DMS 273 (cell line): ENCODE results near the gene PMS2.
"Not testable (repeated sequence)": the region's sequence is repeated elsewhere in the genome, so short reads cannot be mapped to it uniquely, and the experiment has no call there.

ENCODE experiments used
- DNase-seq: peaks from one replicate; lab custom pipeline; 2025; ENCODE audit not compliant: unreplicated experiment; lab: John Stamatoyannopoulos, UW

The PMS2 gene

DNA sequence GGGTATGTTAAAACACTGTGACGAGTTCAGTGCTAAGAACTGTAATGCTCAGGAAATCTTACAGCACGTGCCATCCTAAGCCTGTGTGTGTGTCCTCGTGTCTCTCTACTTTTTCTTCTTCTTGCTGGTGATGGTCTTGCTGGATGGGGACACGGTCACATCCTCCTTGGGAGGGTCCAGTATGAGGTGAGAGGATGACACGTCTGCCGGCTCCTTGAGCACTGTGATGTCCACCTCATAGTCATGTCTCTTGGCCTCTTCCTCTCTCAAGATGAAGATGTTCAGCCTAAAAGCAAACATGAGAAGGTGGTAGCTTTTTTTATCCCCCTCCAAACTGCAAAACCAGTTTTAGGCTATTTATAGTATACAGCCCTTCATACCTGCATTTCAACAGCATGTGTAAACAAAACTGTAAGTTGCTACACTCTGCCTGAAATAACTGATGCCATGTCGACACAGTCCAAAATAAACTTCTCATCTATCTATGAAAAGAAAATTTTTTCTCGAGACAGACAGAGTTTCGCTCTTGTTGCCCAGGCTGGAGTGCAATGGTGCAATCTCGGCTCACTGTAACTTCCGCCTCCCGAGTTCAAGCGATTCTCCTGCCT is 82.5 kb downstream of the PMS2 start:
- not testable (repeated sequence) for DNase-seq

- DNase-seq: not testable (repeated sequence)
Observed at GRCh38 chr7:5924630-5925029, 84.2 kb downstream of the PMS2 start.

DNA sequence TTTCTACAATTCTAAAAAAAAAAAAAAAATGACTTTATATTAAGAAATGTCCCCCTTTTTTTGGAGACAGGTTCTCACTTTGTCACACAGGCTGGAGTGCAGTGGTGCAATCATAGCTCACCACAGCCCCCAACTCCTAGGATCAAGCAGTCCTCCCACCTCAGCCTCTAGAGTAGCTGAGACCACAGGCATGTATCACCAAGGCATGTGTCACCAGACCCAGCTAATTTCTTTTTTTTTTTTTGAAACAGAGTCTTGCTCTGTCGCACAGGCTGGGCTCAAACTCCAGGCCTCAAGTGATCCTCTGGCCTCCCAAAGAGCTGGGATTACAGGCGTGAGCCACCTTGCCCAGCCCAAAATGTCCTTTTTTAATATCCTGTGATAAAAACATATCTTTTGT is 84.7 kb downstream of the PMS2 start:
- DNase-seq: not testable (repeated sequence)
